CD4-positive, alpha-beta T cell treated with Interleukin-6 at 100 ng/mL for 8 hours (primary cell): ENCODE measurements around the gene HOXA10.

Source experiments
- DNase-seq: peaks from one replicate; pipeline ENCODE4 v3.0.0-alpha.2; 2020; ENCODE audit warnings: mixed read lengths, low spot score

HOXA10 gene

DNA sequence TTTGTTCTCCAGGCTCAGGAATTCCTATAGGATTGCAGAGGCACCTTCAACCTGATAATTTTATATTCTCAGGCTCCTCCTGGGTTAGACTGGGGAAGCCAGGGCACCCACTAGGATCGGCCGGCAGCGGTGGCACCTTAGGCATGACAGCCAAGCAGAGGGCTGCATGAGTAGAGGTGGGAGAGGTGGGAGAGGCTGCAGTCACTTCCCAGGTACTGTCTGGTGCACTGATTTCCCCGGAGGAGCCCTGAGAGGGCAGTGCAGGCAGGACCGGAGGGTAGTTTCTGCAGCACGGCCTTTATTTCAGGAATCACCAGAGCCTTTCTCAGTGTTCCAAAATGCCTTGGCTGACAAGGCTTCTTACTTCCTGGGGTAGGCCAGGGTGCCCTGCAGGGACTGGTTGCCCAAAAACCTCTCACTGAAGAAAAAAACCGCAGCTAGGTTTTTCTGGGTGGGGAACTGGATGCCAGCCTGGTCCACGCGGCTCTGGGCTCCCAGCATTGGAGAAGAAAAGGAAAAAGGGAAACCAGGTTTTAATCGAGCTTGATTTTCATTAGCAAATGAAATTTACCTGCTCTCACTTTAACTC lies 29.3 kb upstream of the HOXA10 start:
- DNase-seq, result no peak

DNA sequence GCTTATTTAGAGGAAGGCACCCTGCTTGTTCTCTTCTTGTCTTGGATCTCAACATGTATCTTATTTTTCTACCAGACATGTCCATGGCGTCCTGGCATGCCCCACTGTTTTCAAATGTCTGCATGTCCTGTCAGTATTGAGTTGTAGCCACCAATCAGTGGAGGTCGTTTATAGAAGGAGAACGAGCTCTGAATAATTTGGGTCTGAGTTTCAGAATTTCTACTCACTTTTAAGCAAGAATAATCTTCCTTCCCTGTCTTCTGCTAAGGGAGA lies 28.7 kb upstream of the HOXA10 start:
- DNase-seq, result no peak

GRCh38 chr7:27202018-27202861 lies 28.1 kb upstream of the HOXA10 start:
- no peak for DNase-seq

GRCh38 chr7:27201580-27202017 lies 27.5 kb upstream of the HOXA10 start:
- no peak for DNase-seq

- DNase-seq, result no peak
These were observed 26.9 kb upstream of the HOXA10 start for GRCh38 chr7:27200761-27201579.

- DNase-seq, result no peak
These were observed 26.0 kb upstream of the HOXA10 start, which contains the start of gene HOXA13 for GRCh38 chr7:27199849-27200760. TSS of gene HOXA13 (minus strand) at chr7:27200091. CDS start at chr7:27200077, 14 bp downstream.

DNA sequence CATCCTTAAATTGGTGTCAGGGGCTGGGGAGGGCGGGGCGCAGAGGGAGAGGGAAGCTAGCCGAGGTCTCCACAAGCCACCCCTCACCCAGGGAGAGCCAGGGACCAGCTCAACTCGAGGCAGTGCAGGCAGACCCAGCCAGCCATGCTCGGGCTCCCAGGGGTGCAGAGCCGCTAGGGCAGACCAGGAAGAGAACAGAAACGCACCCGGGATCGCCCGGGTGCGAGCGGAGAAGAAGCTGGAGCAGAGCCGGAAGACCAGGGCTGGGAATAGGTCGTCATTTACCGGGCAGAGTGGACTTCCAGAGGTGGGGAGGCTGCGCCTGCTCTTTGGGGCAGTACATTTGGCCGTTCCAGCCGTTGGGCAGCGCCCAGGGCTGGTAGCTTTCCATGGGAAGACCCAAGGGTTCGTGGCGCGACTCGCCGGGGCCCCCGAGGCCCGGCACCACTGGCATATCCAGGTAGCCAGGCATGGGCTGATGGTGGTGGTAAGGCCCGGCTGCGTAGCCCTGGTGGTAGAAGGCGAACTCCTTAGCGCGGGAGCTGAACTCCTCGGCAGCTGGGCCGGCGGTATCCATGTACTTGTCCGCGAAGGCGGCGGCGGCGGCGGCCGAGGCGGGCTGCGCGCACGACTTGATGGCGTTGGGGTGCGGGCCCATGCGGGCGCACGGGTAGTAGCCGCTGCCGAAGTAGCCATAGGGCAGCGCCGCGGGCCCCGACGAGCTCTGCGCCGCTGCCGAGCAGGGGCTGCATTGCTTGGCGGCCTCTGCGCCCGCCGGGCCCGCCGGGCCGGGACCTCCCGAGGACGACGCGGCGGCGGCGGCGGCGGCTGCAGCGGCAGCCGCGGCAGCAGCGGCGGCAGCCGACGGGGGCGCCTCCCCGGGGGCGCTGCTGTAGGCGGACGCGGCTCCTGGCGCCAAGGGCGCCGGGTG lies 25.0 kb upstream of the HOXA10 start:
- DNase-seq, result no peak

- no peak for DNase-seq
These were observed 24.2 kb upstream of the HOXA10 start for GRCh38 chr7:27198138-27198841.

GRCh38 chr7:27197137-27198042 lies 23.3 kb upstream of the HOXA10 start:
- no peak for DNase-seq

- peak; percentile 73 for DNase-seq
These were observed 22.2 kb upstream of the HOXA10 start for GRCh38 chr7:27196287-27196767.

DNA sequence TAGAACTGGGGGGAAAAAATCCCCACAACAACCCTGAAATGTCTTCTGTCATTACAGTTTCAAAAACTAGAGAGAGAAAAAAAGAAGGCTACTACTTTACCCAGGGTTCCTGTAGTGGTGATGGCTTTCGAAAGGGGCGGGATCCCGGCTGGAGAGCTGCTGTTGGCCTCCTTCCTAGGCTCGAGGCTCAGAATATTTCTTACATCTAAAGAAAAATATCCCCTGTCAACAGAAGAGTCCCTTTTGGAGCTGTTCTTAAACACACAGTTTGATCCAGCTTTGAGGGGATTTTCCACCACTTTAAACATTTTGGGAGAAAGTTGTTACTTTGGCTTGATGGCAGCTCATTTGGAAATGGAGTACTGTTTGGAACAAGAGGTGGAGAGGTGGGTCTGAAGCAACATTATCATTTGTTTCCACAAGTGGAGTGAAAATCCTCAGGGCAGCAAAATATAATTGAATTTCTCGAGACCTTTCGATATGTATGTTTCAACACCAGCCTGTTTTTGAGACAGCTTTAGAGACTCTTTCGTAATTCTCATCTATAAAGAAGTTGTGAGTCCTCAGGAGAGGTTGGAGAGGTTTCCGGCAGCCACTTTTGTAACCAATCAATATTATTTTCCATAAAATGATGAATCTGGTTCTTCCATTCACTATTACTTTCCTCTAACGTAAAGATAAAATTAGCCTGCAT lies 20.7 kb upstream of the HOXA10 start:
- no peak for DNase-seq

DNA sequence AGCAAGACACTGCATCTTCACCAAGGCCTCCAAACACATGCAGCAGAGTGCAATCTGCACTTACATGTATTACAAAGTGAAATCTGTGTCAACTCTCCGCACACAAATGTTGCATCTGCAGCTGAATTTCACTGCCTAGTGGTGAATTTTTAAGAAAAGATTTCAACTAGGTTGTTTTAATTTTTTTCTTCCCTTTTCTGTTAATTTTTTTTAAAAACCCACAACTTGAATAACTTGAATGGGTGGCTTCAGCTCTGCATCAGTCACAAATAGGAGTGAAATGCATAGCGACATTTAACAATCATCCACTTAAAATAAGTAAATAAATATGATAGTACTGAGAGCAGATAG lies 19.9 kb upstream of the HOXA10 start:
- DNase-seq, result no peak

- DNase-seq, result no peak
These were observed 19.3 kb upstream of the HOXA10 start for GRCh38 chr7:27193335-27194001.

DNA sequence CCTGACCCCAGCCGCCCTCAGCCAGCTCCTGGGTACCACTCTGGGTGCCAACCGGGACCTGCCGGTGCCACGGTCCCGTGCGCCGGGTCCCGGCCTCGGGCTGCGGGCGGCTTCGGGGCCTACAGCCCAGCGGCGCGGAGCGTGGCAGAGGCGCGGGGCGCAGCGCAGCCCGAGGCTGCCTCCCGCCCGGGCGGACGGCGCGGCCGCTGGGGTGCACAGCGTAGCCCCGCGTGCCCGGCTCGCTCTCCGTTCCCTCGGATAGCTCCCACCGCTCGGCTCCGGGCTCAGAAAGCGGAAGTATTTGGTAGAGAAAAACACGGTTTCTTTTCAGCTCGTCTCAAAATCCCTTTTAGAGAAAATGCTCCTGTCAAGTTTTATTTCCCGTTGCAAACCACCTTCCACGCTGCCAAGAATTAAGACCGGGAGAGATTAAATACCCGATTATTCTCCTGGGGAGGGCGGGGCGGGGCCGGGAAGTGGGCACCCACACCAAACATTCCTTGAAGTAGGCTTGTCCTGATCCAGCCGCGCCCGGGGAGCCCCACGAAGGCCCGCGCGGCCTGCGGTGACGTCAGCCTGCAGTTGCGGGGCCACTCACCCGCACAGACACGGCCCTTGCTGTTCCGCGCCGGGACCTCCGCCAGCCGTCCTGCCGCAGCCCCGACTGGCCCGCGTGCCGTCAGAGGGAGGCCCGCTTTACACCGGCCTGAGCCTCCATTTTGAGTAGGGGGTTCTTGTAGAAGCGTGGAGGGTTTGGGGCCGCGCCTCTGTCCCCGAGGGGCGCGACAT lies 18.6 kb upstream of the HOXA10 start:
- no peak for DNase-seq

- DNase-seq, result no peak
These were observed 17.9 kb upstream of the HOXA10 start for GRCh38 chr7:27191833-27192545.

GRCh38 chr7:27191161-27191731 lies 17.1 kb upstream of the HOXA10 start:
- no peak for DNase-seq
